NCI-H1694 treated with DMSO at 0.1 percent for 48 hours (cell line): Measurements from ENCODE around the gene ADD3.
"Not testable (repeated sequence)": the region's sequence is repeated elsewhere in the genome, so short reads cannot be mapped to it uniquely, and the experiment has no call there.

ENCODE experiments used
- DNase-seq: peaks from one replicate; lab custom pipeline; 2025; lab: John Stamatoyannopoulos, UW

The ADD3 gene

GRCh38 chr10:110107430-110107829, 99.6 kb downstream of the ADD3 start:
- no peak for DNase-seq

GRCh38 chr10:110107887-110108286, 100.1 kb downstream of the ADD3 start:
- DNase-seq = no peak

DNA sequence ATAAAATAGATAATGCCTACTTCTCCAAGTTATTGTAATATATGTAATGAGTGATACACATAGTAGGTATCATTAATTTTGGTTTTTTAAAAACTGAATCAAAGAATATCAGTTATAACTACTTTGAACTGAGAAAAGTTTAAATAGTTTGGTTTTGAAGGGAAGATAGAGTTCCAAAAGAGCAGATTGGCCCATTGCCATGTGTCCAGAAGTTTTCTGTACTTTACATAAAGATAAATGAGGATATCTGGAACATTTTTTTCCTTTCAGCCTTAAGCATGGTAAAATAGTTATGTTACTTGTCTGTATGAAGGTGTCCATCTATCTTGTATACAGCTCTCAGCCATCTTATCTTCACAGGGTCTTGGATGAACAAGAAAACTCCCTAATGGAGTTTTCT, 101.7 kb downstream of the ADD3 start:
- no peak for DNase-seq

GRCh38 chr10:110110338-110110737, 102.6 kb downstream of the ADD3 start:
- no peak for DNase-seq

- no peak for DNase-seq
Measured at GRCh38 chr10:110113670-110114337, 106.0 kb downstream of the ADD3 start.

DNA sequence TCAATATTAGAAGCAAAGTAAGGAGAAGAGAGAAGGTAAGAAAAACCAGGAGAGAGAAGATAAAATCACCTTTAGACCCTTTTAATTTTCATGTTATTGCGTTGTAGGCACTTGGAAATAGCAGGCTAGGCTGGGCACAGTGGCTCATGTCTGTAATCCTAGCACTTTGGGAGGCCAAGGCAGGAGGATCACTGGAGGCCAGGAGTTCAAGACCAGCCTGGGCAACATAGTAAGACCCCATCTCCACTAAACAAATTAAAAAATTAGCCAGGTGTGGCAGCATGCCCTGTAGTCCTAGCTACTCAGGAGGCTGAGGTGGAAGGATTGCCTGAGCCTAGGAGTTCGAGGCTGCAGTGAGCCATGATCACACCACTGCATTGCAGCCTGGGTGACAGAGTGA, 106.9 kb downstream of the ADD3 start:
- DNase-seq = not testable (repeated sequence)

GRCh38 chr10:110115784-110116520, 108.2 kb downstream of the ADD3 start:
- no peak for DNase-seq

DNA sequence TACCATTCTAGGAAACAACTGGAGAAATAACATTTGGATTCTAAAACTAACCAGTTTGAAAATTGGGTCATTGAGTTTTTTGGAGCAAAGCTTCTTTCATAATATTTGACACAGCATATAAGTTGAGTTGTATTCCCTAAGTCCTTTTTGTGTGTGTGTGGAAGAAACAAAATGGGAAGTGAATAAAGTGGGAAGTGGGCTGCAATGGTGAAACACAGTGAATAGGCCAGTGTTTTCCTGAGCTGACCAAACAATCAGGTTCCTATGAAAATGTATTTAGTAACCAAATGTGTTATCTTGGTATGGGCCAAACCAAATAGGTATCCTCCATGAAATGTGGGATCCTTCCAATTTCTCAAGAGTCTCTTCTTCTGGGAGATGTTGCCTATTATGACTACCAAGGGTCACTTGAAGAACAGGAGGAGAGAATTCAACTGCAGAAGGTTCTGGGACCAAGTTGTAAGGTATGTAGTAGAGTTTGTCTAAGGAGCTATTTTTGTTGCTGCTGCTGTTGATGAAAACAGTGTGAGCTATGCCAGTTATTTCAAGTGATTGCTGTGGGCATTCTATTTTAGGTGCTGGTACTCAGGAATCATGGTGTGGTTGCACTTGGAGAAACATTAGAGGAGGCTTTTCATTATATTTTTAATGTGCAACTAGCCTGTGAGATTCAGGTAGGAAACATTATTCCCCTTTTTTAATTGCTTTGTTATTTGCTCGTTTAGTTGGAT, 111.3 kb downstream of the ADD3 start:
- DNase-seq = no peak

DNA sequence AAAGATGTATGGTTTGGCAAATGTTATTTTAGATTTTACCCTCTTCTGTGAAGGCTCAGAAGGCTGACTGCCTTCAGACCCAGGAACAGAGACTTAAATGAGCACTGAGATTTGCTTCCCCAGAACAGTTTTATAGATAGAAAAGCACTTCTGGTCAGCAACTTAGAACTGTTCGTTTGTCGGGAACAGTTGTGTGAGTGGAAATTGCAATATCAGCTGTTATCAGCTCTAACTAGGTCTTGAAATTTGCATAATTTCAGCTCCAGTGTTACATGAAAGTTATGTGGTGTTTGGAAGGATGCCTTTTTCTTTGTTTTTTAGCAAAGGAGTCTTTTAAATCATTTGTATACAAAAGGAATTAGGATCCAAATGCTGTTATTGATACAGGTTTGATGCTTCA, 115.8 kb downstream of the ADD3 start:
- no peak for DNase-seq

- no peak for DNase-seq
Measured at GRCh38 chr10:110129490-110129889, 121.7 kb downstream of the ADD3 start.

- DNase-seq = no peak
Measured at GRCh38 chr10:110134917-110135316, 127.1 kb downstream of the ADD3 start.

- DNase-seq = not testable (repeated sequence)
Measured at GRCh38 chr10:110135836-110136235, 128.1 kb downstream of the ADD3 start.

DNA sequence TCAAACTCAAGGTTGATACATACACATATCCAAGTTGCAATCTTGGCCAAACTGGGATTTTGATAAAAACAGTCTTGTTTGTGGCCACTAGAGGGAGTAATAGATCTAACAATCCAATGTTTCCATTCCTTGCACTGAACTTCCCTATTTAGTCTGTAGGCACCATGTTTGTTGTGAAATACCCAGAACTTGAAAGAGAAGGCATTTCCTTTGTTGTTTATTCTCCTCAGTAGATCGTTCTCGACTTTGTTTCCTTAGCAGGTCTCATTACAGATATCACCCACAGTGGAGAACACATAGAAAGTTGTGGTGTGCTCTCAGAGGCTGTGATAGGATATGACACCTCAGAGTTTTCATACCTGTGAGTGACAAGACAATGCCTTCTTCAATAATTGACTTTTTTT, 129.4 kb downstream of the ADD3 start:
- DNase-seq = peak; percentile 80

DNA sequence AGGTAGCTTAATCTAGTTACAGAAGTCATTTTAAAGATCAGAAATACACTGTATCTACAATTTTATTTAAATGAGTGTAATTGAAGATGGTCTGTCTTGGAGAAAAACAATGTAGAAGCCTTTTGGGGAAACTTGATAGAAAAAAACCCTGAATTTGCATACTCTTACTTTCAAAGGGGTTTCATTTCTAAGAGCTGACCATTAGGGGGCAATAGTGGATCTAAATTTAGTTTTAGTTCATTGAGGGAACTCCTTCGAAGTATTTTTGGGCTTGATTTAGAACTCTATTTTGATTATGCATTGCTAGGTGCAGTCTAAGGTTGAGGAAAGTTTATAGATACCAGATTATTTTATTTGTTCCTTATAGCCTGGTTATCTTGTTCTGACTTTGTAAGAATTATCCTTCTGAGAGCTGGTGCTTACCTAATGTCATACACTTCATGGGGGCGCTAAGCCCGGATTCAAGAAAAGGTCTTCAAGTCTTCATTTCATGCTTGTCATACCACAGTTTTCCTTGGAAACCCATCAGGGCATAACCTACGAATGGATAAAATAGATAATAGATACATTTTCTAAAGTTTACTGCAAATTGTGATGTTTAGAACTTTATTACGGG, 130.5 kb downstream of the ADD3 start:
- peak; percentile 57 for DNase-seq

GRCh38 chr10:110141185-110141584, 133.4 kb downstream of the ADD3 start:
- DNase-seq = no peak

GRCh38 chr10:110141871-110142635, 134.3 kb downstream of the ADD3 start:
- no peak for DNase-seq

GRCh38 chr10:110142965-110143364, 135.2 kb downstream of the ADD3 start:
- no peak for DNase-seq

- no peak for DNase-seq
Measured at GRCh38 chr10:110144507-110144906, 136.7 kb downstream of the ADD3 start.

- DNase-seq = no peak
Measured at GRCh38 chr10:110147961-110148360, 140.2 kb downstream of the ADD3 start.

DNA sequence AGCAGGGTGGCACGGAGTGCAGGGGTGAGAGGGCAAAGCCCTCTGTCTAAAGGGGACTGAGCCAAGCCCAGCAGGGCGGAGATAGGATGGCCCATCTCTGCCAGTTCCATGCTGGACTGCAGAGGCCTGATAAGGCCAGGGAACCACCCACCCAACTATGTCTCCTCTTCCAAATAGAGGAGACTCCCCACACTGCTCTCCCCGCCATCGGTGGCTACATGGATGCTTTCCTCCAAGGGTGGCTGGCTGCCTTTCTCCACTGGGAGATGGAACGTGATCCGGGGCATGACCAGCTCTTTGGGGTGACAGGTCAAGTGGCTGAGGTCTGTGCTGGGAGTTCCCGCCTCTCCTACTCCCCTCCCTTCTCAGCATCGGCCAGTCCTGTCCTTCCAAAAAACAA, 141.5 kb downstream of the ADD3 start:
- DNase-seq = no peak

GRCh38 chr10:110150046-110150445, 142.3 kb downstream of the ADD3 start:
- no peak for DNase-seq

DNA sequence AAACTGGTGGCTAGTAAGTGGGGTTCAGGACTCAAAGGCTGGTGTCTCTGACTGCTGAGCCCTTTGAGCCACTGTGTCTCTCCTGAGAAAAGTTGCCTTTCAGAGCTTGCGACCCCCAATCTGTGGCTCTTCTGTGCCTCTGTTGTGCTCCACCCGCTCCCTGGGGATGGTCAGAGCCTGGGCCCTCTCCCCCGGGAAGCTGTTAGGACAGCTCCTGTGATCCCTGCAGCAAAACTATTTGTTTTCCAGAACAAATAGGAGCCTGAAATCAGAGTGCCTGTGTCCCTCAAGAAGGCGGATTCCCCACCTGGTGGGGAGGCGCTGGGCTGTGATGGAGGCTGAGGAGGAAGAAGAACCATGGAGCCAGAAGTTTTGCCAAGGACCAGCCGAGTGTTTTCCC, 143.2 kb downstream of the ADD3 start:
- no peak for DNase-seq
